NCI-H2227 treated with DMSO at 0.1 percent for 48 hours (cell line): ENCODE results near the gene CDX2.

Experiments used
- DNase-seq: peaks from one replicate; lab custom pipeline; 2025; lab: John Stamatoyannopoulos, UW

The CDX2 gene

GRCh38 chr13:27917121-27917947 is 51.8 kb downstream of the CDX2 start:
- DNase-seq: no peak

GRCh38 chr13:27915301-27916207 is 53.6 kb downstream of the CDX2 start:
- no peak for DNase-seq

GRCh38 chr13:27913160-27913559 is 56.0 kb downstream of the CDX2 start:
- DNase-seq: no peak

GRCh38 chr13:27911521-27911920 is 57.6 kb downstream of the CDX2 start:
- DNase-seq: no peak
